Bone marrow (tissue), 2 donors: Measurements from ENCODE around the gene SPOCK3.
"Not testable (repeated sequence)": the region's sequence is repeated elsewhere in the genome, so short reads cannot be mapped to it uniquely, and the experiment has no call there.

ENCODE experiments used
- DNase-seq, 2 donors: peaks; one replicate each; lab custom pipeline; 2025; lab: John Stamatoyannopoulos, UW

SPOCK3 gene

DNA sequence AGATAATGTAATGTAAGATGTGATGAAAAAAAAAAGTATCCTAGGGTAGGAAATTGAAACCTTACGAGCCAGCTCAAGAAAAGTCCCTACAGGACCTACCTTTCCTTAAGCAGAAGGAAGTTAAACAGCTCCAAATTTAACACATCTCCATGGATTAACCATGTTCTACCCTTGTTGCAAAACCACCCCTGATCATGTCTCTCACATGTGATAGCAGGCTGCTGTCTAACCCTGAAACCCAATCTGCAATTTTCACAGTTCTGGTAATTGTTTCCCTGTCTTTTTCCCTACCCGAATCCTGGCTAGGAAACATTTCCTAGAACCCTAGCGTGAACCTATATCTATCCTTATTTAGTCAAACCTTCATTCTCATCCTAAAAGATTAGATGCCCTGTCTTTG, 198.9 kb downstream of the SPOCK3 start:
- no peak for DNase-seq

DNA sequence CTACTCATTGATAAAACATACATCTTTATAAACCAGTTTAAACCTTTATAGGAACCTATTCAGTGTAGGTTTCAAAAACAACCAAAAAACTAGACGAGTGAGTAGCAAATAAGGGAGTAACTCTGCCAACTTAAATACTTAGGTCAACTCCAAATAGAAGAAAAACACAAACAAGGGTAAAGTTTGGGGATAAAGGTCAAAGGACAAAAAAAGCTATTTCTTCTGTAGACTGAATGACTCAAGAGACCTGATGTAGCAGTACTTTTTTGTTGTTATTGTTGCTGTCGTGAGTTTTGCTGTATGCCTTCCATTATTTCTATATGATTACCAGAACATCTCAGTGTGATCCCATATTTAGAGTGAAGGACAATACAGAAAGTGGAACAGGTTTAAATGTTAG, 199.3 kb downstream of the SPOCK3 start:
- no peak for DNase-seq

DNA sequence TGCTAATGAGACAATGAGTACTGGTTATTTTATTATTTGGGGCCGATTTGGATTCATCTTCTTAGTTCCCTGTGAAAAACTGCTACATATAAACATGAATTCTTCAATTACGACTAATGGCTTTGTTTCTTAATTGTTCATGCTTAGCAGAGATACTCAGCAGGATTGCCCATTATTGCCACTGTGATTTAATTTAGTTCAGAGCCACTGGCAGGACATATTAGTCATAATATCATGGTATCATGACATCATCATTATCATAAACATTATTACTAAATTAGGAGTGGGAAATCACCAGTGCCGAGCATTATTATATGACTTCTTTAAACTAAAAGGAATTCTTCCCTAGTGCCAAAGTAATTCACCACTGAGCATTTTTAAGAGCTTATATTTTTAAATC, 201.4 kb downstream of the SPOCK3 start:
- DNase-seq, result no peak

DNA sequence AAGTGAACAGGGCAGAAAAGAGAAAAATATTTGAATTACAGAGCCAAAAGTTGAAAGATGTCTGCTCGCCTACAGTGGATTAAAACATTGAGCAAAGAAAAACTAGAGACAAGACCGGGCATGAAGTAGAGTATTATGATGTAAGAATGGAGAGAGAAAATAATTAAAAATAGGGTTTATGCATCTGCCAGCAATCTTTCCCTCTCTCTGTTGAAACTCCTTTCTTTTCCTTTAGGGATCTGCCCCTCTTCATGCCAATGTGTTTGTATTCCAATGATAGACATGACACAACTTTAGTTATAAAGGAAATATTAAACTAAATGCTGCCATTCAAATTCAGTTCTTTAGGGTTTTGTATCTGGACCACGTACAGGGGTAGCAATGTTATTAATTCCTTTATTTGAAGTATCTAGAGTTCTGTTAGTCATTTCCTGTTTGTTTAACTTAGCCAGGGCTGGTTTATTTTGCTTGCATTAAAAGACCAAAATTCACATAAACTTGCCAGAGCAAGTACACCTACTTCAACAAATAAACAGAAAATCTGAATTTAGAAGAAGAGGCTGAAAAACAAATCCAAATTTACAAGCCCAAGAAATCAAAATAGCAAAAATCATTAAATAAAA, 202.6 kb downstream of the SPOCK3 start:
- no peak for DNase-seq

DNA sequence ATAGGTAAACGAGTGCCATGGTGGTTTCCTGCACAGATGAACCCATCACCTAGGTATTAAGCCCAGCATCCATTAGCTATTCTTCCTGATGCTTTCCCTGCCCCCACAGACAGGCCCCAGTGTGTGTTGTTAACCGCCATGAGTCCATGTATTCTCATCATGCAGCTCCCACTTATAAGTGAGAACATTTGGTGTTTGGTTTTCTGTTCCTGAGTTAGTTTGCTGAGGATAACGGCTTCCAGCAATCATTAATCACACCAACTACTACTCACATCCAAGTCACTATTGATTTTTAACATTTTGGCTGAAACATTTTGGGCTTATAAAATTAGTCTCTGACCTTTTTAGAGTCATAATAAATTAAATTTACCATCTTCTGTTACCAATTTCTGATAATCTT, 205.3 kb downstream of the SPOCK3 start:
- DNase-seq, result no peak

DNA sequence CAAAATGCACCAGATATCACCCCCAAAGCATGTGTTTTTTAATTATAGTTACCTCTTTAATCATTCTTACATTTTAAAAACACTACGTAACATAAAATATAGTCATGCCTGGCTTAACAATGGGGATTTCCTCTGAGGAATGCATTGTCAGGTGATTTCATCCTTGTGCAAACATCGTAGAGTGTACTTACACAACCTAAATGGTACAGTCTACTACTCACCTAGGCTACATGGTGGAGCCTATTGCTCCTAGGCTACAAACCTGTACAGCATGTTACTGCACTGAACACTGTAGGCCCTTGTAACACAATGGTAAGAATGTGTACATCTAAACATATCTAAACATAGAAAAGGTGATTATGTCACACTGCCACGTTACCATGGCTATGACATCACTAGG, 208.6 kb downstream of the SPOCK3 start:
- DNase-seq, result no peak

DNA sequence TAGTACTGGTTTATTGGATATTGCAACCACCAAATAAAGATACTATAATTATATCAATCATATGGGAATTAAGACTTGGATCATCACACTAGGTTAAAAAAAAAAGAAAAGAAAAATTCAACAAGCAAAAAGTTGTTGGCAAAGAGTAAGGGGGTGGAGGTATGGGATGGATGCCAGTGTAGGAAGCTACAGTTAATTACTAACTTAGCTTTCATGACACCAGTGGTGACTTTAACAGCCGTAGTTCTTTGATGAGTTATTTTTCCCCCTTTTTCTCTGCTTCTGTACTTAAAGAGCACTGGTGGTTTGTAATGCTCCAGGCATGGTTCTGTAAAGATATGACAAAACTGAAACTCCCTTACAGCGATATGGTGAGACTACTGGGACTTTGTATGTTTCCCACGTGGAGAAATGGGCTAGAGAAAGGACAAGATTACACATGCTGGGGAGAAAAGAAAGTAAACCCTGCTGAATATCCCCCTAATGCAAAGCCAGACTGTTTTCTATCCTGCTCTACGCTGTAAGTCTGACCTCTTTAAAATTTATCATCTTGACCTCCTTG, 210.8 kb downstream of the SPOCK3 start:
- DNase-seq, result no peak

DNA sequence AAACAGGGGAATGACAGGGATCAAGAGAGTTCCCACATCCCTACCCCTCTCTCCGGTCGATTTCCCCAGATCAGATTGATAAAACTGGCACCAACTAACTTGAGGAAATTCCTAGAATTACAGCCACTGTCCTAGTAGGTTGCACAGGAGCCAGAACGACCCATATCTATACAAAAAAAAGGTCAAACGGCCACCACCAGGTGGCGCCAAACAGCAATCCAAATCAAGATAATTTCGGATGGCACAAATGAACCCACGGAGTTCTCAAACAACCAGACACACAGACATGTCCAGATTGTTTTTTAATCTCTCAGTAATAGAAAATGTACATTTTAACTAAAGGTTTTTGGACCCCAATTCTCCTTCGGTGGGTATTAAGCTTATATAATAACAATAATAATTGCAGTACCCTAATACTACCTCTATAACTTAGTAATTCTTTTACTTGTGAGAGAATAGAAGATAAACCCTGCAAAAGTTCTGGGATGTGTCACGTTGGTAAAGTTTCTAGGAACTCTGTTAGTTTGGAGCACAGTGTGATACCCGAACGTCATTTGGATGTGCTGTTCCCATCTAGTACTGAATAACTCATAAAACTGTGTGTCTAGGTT, 212.6 kb downstream of the SPOCK3 start:
- peak in 1 of 2 donors; percentile 16 for DNase-seq

DNA sequence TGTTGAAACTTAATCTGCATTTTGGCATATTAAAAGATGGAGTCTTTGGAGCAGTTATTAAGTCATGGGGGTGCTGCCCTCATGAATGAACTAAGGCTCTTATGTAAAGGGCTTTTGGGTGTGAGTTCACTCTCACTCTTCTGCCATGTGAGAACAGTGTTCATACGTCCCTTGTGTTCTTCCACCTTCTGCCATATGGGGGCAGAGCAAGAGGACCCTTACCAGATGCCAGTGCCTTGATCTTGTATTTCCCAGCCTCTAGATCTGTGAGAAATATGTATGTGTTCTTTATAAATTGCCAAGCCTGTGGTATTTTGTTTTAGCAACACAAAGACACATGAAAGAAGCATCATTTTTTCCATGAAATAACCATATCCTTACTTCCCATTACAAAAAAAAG, 213.9 kb downstream of the SPOCK3 start:
- no peak for DNase-seq

DNA sequence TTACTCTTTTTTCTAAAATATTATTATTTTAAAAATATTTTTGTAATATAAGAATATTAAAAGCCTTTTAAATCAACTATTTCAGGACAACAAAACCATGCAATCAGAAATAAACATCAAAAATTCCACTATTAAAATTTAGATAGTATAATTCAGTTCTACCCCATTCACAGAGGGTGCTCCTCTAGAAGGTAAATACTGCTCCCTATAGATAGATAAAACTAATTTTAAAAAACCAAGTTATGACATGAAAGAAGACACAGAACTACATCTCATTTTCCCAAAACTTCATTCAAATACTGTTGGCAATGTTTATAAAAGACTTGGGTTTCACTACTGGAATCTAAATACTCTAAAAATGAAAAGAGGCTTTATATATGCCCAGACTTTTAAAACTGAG, 219.3 kb downstream of the SPOCK3 start:
- DNase-seq, result no peak

DNA sequence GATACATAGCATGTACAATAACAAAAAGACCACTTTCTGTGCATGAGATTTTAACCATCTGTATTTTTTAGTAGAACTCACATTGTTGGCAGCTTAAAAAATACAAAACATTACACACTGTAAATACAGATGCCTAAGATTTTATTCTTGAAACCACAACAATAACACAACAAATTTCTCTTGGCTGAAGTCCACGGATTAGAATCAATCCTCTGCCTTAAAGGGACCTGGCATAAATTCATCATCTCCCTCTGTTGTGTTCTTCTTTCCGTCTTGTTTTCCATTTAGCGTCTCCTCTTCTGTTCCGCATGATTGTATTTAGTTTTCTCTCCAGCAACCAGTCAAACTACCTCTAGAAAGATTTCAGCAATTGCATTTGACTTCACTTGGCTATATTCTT, 231.0 kb downstream of the SPOCK3 start:
- DNase-seq, result no peak

DNA sequence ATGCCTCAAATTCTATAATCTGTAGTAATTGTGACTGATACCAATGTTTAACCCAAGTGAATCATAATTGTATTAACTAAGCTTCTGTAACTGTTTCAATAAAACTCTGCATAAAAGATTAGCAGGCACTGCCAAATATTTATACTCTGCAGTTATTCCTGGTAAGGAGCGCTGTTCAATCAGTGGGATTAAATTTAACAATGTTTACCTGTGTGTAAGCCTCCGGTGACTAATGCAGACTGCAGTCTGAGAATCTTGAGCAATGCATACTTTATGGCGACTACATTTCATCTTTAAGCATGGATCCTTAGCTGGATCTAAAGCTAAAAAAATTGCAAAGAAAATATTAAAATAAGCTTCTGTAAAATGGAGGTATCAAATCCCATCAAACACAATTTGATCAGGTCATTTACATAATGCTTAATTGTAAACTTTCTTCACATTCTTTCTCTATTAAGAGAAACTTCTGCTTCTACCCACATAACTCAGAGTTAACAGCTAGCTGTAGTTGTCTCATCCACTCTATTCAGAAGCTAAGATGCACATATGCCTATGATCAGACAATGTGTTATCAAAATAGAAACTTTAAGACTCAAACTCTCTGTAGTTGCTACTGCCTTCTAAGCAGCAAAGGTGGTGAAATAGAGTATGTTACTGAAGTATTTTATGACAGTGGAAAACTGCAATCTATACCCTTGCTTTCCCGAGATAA, 234.0 kb downstream of the SPOCK3 start:
- no peak for DNase-seq

DNA sequence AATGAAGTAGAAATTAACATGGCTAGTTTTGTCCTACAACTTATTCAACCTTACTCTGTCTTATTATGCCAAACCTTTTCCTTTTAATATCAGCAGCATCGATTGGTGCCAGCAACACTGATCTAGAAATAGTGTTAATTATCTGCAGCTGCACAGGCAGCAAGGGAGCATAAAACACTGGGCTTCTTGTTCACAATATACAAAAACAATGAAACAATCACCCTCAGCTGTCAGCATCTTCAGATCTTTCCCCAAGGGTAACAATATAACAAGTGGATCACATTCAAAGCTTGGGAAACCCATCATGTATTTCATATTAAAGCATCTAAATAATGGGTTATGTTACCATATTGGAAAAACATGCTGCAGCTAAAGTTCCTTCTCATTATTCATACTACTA, 238.1 kb downstream of the SPOCK3 start:
- no peak for DNase-seq

DNA sequence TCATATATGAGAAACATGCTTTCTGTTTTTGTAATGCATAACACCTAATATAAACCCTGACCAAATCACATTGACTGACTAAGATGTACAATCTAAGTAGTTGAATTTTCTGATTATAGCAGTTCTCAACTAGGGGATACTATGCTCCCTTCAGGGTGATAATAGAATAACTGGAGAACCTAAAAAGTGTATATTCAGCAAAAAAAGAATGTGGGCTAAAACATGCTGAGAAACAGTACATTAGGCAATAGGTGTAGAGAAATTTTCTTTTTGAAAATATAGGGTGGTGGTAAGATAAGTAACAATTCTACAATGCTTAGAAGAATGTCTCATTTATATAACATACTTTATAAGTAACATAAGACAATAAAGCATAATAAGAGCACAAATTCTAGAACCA, 239.6 kb downstream of the SPOCK3 start:
- DNase-seq, result no peak

DNA sequence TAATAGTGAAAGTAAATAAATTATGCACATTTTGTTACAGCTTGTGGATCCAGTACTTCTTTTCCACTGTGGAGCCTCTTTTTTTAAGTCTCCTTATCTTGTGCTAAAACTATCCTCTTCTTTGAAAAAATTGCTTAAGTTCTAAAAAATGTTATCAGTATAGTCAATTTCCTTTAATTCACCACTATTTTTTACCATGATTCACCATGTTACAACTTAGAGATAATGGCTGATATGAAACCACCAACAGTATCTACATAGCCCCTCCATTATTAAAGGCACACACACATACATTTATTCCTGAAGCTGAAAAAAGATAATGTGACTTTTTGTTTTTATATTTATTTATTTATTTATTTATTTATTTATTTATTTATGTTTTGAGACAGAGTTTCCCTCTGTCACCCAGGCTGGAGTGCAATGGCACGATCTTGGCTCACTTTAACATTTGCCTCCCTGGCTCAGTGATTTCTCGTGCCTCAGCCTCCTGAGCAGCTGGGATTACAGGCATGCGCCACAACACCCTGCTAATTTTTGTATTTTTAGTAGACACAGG, 243.2 kb downstream of the SPOCK3 start:
- no peak for DNase-seq

DNA sequence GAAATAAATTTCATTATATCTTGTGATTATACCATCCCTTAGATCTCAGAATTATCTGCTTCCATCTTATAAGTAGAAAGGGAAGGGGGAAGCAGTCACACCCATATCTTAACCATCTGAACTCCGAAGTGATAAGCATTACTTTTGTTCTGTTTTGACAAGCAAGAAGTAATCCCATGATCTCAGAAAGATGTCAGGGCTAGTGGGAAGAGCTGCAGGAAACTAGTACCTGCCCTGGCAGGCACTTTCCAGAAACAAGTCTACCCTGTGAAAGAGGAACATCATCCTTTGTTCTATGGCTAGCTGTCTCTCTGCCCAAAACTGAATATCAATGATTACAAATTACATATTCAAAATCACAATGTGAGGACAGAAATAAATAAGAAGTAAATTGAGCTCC, 244.4 kb downstream of the SPOCK3 start:
- DNase-seq, result no peak

DNA sequence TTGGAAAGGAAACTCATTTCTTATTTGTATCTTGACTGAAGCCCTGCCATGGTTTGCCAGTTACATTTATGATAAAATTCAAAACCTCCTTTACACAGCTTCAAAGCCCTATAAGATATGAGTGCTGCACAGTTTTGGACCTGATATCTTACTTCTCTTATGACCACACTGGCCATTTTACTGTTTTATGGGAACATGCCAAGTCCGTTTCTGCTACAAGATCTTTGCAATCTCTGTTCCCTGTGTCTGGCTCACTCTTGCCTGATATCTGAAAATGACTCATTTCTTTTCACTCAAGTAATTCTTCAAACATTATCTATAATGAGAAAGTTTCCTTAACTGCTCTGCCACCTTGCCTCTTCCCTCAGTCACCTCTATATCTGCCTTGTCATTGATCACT, 247.3 kb downstream of the SPOCK3 start:
- DNase-seq, result no peak

DNA sequence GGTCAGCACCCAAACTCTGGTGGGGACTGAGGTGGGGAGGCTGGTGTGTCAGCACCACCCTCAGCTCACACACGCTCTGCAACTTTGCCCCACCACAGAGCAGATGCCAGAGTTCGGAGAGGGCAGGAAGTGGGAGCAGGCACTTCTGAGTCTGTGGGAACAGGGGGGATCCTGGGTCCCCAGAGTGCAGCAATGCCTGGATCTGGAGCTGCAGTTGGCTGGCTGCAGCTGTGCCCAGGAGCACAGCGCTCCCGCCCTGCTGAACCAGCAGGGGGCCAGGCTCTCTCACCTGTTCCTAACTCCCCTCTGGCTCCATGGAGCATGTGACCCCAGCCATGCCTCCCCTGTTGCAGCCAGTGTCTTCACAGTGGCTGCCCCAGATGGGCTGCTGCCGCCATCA, 252.4 kb downstream of the SPOCK3 start:
- DNase-seq, result no peak

DNA sequence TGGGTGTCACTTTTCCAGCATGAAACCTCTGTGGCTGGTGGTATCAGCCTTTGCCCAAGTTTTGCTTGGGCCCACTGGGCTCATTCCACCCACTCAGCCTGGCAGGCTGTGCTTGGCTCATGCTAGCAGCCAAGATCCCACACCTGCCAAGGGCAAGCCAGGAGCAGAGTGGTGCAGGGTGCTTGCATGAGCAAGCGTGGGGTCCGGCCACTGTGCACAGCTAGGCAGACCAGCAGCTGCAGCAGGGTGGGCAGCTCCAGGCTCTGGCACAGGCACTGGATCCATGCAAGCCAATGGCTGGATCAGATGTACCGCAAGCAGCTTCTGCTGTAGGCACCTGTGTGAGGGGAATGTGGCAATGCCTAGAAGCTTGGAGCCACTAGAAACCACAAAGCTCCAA, 253.9 kb downstream of the SPOCK3 start:
- no peak for DNase-seq

DNA sequence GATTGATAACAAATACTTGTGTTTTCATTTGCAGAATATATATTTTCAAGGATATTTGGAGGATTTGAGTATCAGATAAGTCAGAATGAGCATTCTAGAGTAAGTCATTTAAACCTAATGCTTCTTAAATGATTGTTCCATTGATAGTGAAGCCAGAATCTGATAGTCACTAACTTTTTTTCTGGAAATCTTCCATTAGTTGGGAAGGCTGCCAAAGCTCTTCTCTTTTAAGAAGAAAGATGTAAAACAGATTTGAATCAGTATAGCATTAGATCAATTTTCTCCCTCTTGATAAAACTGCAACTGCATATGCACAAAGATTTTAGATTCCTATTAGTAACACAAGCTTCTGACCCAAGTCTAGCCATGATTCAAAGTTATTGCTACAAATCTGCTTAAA, 256.7 kb downstream of the SPOCK3 start:
- DNase-seq, result no peak

DNA sequence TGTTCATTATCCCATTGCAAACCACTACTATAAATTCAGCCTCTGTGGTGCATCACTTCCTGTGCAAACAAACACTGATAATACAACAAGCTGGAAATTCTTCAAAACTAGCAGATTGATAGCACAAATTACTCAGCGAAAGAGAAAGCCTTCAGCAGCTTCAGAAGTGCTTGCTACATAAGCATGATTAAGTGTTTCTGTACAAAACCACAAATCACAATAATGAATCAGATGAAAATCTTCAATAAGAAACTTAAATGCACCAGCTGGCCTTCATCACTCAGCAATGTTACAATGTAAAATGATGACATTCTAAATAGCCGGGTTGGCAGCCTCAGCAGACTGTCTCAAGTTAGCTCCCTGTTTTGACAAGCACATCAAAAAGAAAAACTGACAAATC, 262.2 kb downstream of the SPOCK3 start:
- DNase-seq, result no peak

DNA sequence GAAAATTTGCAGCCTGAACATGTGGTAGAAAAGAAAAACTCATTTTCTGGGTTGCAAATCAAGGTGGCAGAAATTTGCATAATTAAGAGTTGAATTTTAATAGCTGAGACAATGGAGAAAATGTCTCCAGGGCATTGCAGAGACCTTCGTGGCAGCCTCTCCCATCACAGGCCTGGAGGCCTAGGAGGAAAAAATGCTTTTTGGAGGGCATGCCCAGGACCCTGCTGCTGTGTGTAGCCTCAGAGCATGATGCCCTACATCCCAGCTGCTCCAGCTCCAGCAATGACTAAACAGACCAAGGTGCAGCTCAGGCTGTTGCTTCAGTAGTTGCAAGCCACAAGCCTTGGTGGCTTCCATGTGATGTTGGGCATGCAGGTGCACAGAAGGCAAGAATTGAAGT, 266.1 kb downstream of the SPOCK3 start:
- not testable (repeated sequence) for DNase-seq

DNA sequence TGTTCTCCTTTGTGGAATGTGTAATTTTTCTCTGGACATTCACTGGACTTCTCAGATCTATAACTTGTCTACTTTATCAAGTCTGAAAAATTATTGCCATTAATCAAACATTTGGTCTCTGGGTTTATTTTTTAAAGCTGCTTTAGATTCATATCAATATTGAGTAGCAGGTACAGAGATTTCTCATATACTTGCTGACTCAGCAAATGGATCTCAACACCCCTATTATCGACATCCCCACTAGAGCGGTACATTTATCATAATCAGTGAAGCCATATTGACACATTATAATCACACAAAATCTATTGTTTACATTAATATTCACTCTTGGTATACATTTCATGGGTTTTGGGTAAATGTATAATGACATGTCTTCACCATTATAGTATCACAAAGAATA, 268.7 kb downstream of the SPOCK3 start:
- no peak for DNase-seq
